Hepatocyte (in vitro differentiated cells): ENCODE data around the gene FCER2. TPM values are rescaled to one million over a fixed set of nuclear protein-coding genes. Genes with fewer than 3 reads are reported as not detected.

Experiments
- DNase-seq: peaks from one replicate; pipeline ENCODE4 v3.0.0-alpha.2; 2016; ENCODE audit warnings: low spot score
- H2AFZ ChIP-seq: fragments of 200-600 bp; sonication (generic); 2 replicates; pipeline ENCODE4 v1.6.0; 2016; ENCODE audit warnings: antibody characterized with exemption, mild to moderate bottlenecking
- H3K27ac ChIP-seq: fragments of 200-600 bp; sonication (generic); 2 replicates; pipeline ENCODE4 v1.5.1; 2016; ENCODE audit warnings: mild to moderate bottlenecking
- H3K27me3 ChIP-seq: fragments of 200-600 bp; sonication (generic); 2 replicates; pipeline ENCODE4 v1.6.1; 2016
- H3K36me3 ChIP-seq: fragments of 200-600 bp; sonication (generic); replicated peaks from 2 replicates; pipeline ENCODE4 v1.5.1; 2016; ENCODE audit warnings: low read depth; ENCODE audit not compliant: insufficient read depth
- H3K4me1 ChIP-seq: fragments of 200-600 bp; sonication (generic); 2 replicates; pipeline ENCODE4 v1.5.1; 2016; ENCODE audit warnings: mild to moderate bottlenecking, moderate library complexity; ENCODE audit not compliant: insufficient read depth
- H3K4me2 ChIP-seq: fragments of 200-600 bp; sonication (generic); 2 replicates; pipeline ENCODE4 v1.6.0; 2016
- H3K4me3 ChIP-seq: fragments of 200-600 bp; sonication (generic); 2 replicates; pipeline ENCODE4 v1.5.1; 2016; ENCODE audit warnings: mild to moderate bottlenecking
- H3K79me2 ChIP-seq: fragments of 200-600 bp; sonication (generic); 2 replicates; pipeline ENCODE4 v1.6.0; 2017; ENCODE audit warnings: mild to moderate bottlenecking
- H3K9me2 ChIP-seq: fragments of 200-600 bp; sonication (generic); replicated peaks from 2 replicates; pipeline ENCODE4 v1.6.0; 2017; ENCODE audit warnings: mild to moderate bottlenecking; ENCODE audit not compliant: insufficient read depth
- H3K9me3 ChIP-seq: fragments of 200-600 bp; sonication (generic); 2 replicates; pipeline ENCODE4 v1.5.1; 2016; ENCODE audit warnings: low read depth, mild to moderate bottlenecking
- H4K20me1 ChIP-seq: fragments of 200-600 bp; sonication (generic); 2 replicates; pipeline ENCODE4 v1.6.0; 2016; ENCODE audit warnings: mild to moderate bottlenecking; ENCODE audit not compliant: insufficient read depth, poor library complexity, severe bottlenecking
- CTCF ChIP-seq: fragments of 200-600 bp; sonication (generic); IDR thresholded peaks from 2 replicates; pipeline ENCODE4 v1.5.1; 2016; ENCODE audit warnings: antibody characterized with exemption, mild to moderate bottlenecking; ENCODE audit not compliant: poor library complexity
- EZH2 ChIP-seq: fragments of 200-600 bp; sonication (generic); IDR thresholded peaks from 2 replicates; pipeline ENCODE4 v1.6.1; 2016; ENCODE audit warnings: antibody characterized with exemption, mild to moderate bottlenecking, borderline replicate concordance
- EZH2phosphoT487 ChIP-seq: fragments of 200-600 bp; sonication (generic); IDR thresholded peaks from one replicate; pipeline ENCODE4 v1.6.1; 2018; ENCODE audit warnings: antibody characterized with exemption, mild to moderate bottlenecking, low read depth, moderate library complexity; ENCODE audit not compliant: unreplicated experiment, severe bottlenecking
- whole genome bisulfite sequencing: methylation state at CpG from one replicate; pipeline ENCODE4 v1.1.6; 2016; ENCODE audit warnings: low lambda C conversion rate; ENCODE audit errors: missing lambda C conversion rate; 5-methylcytosine and 5-hydroxymethylcytosine counted together
- polyA plus RNA-seq: library from polyadenylated mRNA; unstranded; fragments of >200 nt; fragmentation: Nextera tagmentation; extraction: Ambion mirVana; gene quantifications from 2 replicates; pipeline ENCODE4 v1.2.1, GENCODE V29; 2016
- total RNA-seq: library from RNA; depleted of rRNA; stranded (reverse); fragments of >200 nt; gene quantifications from 2 replicates; pipeline ENCODE4 v1.2.3, GENCODE V29; 2014

Gene FCER2
- total and polyA plus RNA-seq, 2 experiments from 2014 or later: not detected

GRCh38 chr19:7679771-7680605 is 21.9 kb downstream of the FCER2 start:
- no peak overlapping the region for H3K27ac ChIP-seq
- H3K4me3 ChIP-seq: no peak overlapping the region
- peak overlapping the region; percentile 86 for H3K4me2 ChIP-seq
- H3K79me2 ChIP-seq: peaks cover 14% of the 10 kb centered on the region
- H3K36me3 ChIP-seq: no peaks in the 10 kb centered on the region
- no peaks in the 10 kb centered on the region for H3K4me1 ChIP-seq
- peak overlapping the region; percentile 91 for H2AFZ ChIP-seq
- 57% methylated on average over 22 of the region's 22 CpGs for WGBS
- H3K27me3 ChIP-seq: peaks cover 5% of the 10 kb centered on the region
- no peaks in the 10 kb centered on the region for H4K20me1 ChIP-seq
- TF ChIP-seq EZH2phosphoT487: no peak
- no peak for TF ChIP-seq EZH2
- TF ChIP-seq CTCF: no peak
- no peak for DNase-seq
- H3K9me3 ChIP-seq: no peaks in the 10 kb centered on the region
- H3K9me2 ChIP-seq: no peaks in the 10 kb centered on the region

- peaks cover 14% of the 10 kb centered on the region for H3K79me2 ChIP-seq
- H3K36me3 ChIP-seq: no peaks in the 10 kb centered on the region
- no peak overlapping the region for H2AFZ ChIP-seq
- peaks cover 5% of the 10 kb centered on the region for H3K27me3 ChIP-seq
- H3K9me2 ChIP-seq: no peaks in the 10 kb centered on the region
- H3K27ac ChIP-seq: no peak overlapping the region
- TF ChIP-seq CTCF (no peak), EZH2phosphoT487 (no peak), EZH2 (no peak)
- DNase-seq: no peak
- H4K20me1 ChIP-seq: no peaks in the 10 kb centered on the region
- no peak overlapping the region for H3K4me2 ChIP-seq
- H3K4me1 ChIP-seq: no peaks in the 10 kb centered on the region
- 75% methylated on average over 30 of the region's 30 CpGs for WGBS
- H3K4me3 ChIP-seq: no peak overlapping the region
- no peaks in the 10 kb centered on the region for H3K9me3 ChIP-seq
Observed at GRCh38 chr19:7678971-7679751, 22.8 kb downstream of the FCER2 start.

GRCh38 chr19:7677669-7678311 is 24.1 kb downstream of the FCER2 start:
- Histone ChIP-seq H3K4me1 (no peaks in the 10 kb centered on the region), H3K27ac (no peak overlapping the region), H3K4me3 (no peak overlapping the region), H3K36me3 (no peaks in the 10 kb centered on the region), H3K9me2 (no peaks in the 10 kb centered on the region), H4K20me1 (no peaks in the 10 kb centered on the region), H3K79me2 (peaks cover 14% of the 10 kb centered on the region), H3K9me3 (no peaks in the 10 kb centered on the region), H2AFZ (no peak overlapping the region), H3K27me3 (peaks cover 6% of the 10 kb centered on the region), H3K4me2 (no peak overlapping the region)
- no peak for DNase-seq
- TF ChIP-seq EZH2 (no peak), CTCF (no peak), EZH2phosphoT487 (no peak)
- WGBS: 57% methylated on average over 12 of the region's 12 CpGs
